ENCODE results near the gene ADAM23.
"Not testable (repeated sequence)": the region's sequence is repeated elsewhere in the genome, so short reads cannot be mapped to it uniquely, and the experiment has no call there.

Gene ADAM23, protein sequence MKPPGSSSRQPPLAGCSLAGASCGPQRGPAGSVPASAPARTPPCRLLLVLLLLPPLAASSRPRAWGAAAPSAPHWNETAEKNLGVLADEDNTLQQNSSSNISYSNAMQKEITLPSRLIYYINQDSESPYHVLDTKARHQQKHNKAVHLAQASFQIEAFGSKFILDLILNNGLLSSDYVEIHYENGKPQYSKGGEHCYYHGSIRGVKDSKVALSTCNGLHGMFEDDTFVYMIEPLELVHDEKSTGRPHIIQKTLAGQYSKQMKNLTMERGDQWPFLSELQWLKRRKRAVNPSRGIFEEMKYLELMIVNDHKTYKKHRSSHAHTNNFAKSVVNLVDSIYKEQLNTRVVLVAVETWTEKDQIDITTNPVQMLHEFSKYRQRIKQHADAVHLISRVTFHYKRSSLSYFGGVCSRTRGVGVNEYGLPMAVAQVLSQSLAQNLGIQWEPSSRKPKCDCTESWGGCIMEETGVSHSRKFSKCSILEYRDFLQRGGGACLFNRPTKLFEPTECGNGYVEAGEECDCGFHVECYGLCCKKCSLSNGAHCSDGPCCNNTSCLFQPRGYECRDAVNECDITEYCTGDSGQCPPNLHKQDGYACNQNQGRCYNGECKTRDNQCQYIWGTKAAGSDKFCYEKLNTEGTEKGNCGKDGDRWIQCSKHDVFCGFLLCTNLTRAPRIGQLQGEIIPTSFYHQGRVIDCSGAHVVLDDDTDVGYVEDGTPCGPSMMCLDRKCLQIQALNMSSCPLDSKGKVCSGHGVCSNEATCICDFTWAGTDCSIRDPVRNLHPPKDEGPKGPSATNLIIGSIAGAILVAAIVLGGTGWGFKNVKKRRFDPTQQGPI

DNA sequence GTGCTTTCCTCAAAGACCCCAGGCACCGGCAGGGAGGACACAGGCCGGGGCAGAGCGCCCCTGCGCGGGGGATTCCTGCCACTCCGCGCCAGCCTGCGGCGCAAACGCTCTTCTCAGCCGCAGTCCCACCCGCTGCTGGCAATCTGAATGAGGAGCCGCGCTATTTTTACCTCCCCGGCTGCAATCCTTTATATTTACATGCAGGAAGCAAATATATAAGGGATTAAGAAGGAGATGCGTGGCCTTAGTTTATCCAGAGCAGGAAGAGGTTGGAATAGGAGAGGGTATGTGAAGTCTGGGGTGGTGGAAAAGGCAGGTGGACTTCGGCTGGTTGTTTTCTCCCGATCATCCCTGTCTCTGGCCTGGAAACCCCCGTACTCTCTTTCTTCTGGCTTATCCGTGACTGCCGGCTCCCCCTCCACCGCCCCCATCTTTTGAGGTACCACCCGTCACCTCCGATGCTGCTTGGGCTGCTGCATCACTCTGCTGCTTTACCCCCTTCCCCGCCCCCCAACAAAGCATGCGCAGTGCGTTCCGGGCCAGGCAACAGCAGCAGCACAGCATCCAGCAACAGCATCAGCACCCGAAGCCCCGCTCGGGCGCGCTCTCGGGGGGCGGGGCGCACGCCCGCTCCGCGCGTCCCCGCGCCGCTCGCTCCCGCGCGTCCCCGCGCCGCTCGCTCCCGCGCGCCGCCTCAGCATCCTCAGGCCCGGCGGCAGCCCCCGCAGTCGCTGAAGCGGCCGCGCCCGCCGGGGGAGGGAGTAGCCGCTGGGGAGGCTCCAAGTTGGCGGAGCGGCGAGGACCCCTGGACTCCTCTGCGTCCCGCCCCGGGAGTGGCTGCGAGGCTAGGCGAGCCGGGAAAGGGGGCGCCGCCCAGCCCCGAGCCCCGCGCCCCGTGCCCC is at the start of gene ADAM23:
ADAM23 (plus strand) TSS at position 700 of the 902 bp plus-strand sequence. CDS start 335 bp downstream, outside the sequence.
- Mint-ChIP-seq H3K27ac (ENCODE audit: low read depth) (no peak within 1 kb of the TSS), H3K4me3 (peak within 1 kb of the TSS; percentile 58), H3K4me1 (peaks cover 4% of the 10 kb centered on the region), H3K27me3 (peaks cover 75% of the 10 kb centered on the region), H3K36me3 (ENCODE audit: insufficient read depth) (no peaks in the 10 kb centered on the region), H3K9me3 (no peaks in the 10 kb centered on the region)
- ATAC-seq (replicated peaks; ENCODE audit: extremely low read depth, poor library complexity, severe bottlenecking): peak; percentile 33
- DNase-seq (ENCODE audit: low spot score in 2 of 2): no peak

DNA sequence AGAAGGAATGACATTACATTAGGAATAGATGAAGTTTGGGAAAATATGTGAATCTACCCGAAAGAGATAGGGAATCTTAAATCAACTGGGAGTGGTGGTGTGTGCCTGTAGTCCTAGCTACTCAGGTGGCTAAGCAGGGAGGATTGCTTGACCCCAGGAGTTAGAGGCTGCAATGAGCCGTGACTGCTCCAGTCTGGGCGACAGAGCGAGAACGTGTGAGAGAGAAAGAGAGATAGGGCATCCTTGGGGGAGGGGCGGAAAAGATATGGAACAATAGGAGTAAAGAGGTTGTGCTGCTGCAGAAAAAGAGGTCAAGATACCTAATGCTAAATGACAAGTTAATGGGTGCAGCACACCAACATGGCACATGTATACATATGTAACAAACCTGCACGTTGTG is 47.1 kb upstream of the ADAM23 start:
- peaks cover 21% of the 10 kb centered on the region for H3K27me3 Mint-ChIP-seq
- no peak overlapping the region for H3K27ac Mint-ChIP-seq (ENCODE audit: low read depth)
- H3K4me3 Mint-ChIP-seq: no peak overlapping the region
- ATAC-seq (replicated peaks; ENCODE audit: extremely low read depth, poor library complexity, severe bottlenecking) (no peak), DNase-seq (ENCODE audit: low spot score in 2 of 2) (no peak)
- H3K4me1 Mint-ChIP-seq: no peaks in the 10 kb centered on the region
- H3K9me3 Mint-ChIP-seq: no peaks in the 10 kb centered on the region
- no peaks in the 10 kb centered on the region for H3K36me3 Mint-ChIP-seq (ENCODE audit: insufficient read depth)

DNA sequence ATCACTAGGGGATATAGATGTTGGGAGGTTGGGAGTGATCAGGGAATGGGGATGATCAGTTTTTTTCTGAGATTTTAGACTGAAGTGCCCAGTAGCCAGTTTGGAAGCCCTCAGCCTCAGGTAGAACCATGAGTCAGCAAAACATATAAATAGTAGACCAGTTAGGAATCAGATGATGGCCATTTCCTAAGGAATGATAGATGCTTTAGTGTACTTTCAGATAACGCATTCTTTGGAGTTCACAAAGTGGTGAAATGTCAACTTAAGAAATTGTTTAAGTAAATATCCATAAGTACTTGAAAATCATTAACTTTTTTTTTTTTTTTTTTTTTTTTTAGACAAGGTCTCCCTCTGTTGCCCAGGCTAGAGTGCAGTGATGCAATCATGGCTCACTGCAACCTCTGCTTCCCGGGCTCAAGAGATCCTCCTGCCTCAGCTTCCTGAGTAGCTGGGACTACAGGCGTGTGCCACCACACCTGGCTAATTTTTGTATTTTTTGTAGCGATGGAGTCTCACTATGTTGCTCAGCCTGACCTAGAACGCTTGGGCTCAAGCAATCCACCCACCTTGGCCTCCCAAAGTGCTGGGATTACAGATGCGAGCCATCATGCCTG is 40.3 kb upstream of the ADAM23 start:
- H3K36me3 Mint-ChIP-seq (ENCODE audit: insufficient read depth); DNase-seq (ENCODE audit: low spot score in 2 of 2); H3K9me3 Mint-ChIP-seq; ATAC-seq (replicated peaks; ENCODE audit: extremely low read depth, poor library complexity, severe bottlenecking); H3K27ac Mint-ChIP-seq (ENCODE audit: low read depth); H3K27me3 Mint-ChIP-seq; H3K4me1 Mint-ChIP-seq; H3K4me3 Mint-ChIP-seq: not testable (repeated sequence)

DNA sequence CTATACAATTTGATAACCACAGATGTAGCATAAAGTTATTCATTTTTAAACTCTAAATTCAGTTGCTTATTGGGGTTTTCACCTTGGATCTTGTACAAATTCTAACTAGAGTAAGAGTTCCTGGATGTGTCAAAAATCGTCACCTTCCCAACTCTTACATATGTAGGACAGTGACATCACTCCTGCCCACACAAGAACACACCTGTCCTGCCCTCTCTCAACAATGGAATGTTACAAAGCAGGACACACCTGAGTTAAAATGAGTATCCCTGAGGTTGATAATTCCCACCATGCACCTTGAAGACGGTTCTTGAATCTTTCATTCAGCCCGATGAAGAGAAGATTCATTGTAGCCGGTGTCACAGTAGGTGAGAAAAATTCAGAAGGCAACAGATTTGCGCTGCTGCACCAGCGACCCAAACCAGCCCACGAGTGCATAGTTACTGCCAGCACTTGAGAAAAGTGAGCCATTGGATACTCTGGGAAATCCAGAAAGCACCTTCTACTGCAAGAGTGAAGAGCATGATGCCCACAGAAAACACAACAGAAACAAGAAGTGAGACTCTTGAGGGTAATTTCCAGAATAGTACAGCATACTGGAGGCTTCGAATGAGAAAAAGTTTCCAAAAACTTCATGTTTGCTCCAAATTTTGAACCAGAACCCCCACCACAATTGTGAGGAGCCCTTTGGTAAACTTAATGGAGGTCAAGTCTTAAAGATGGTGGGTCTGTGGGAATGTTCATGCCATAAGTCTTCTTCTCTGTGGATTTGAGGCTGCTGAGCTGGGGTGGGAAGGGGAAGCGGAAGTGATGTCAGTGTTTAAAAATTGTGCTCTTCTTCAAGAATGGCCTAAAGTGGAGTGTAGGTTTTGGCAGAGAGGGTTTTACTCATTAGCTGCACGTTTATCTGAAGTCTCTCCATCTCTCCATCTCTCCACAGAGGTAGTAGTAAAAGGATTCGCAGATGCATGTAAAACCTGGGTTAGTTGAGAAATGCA is 34.7 kb upstream of the ADAM23 start:
- Mint-ChIP-seq H3K36me3 (ENCODE audit: insufficient read depth) (no peaks in the 10 kb centered on the region), H3K4me1 (no peaks in the 10 kb centered on the region), H3K9me3 (no peaks in the 10 kb centered on the region), H3K4me3 (no peak overlapping the region), H3K27me3 (no peaks in the 10 kb centered on the region), H3K27ac (ENCODE audit: low read depth) (no peak overlapping the region)
- no peak for ATAC-seq (replicated peaks; ENCODE audit: extremely low read depth, poor library complexity, severe bottlenecking)
- DNase-seq (ENCODE audit: low spot score in 2 of 2): no peak

DNA sequence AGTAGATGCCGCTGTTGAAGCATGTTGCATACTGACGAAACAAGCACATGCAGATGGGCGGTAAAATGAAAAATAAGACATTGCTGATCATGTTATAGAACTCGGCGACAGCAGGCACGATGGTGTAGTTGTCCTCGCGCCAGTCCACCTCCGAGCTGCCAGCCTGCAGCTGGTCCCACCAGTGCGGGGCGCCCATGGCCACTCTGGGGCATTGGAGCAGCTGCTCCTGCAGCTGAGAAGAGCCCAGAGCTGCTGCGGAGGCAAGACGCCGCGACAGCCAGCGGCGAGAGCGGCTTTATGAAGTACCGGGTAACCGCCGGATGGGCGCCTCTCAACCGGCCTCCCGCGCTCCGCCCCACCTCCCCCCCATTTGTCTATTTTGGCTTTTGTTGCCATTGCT is 32.6 kb upstream of the ADAM23 start:
- DNase-seq (ENCODE audit: low spot score in 2 of 2) (no peak), ATAC-seq (replicated peaks; ENCODE audit: extremely low read depth, poor library complexity, severe bottlenecking) (no peak)
- no peak overlapping the region for H3K4me3 Mint-ChIP-seq

DNA sequence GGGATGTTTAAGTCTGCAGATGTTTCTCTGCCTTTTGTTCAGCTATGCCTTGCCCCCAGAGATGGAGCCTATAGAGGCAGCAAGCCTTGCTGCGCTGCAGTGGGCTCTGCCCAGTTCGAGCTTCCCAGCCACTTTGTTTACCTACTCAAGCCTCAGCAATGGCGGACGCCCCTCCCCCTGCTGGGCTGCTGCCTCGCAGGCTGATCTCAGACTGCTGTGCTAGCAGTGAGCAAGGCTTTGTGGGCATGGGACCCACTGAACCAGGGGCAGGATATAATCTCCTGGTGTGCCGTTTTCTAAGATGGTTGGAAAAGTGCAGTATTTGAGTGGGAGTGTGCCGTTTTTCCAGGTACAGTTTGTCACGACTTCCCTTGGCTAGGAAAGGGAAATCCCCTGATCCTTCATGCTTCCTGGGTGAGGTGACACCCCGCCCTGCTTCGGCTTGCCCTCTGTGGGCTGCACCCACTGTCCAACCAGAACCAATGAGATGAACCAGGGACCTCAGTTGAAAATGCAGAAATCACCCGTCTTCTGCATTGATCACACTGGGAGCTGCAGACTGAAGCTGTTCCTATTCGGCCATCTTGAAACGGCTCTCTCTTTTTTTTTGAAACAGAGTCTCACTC is 27.6 kb upstream of the ADAM23 start:
- Mint-ChIP-seq H3K4me3 (no peak overlapping the region), H3K36me3 (ENCODE audit: insufficient read depth) (peaks cover 2% of the 10 kb centered on the region), H3K9me3 (peaks cover 10% of the 10 kb centered on the region), H3K27me3 (peaks cover 14% of the 10 kb centered on the region), H3K4me1 (no peaks in the 10 kb centered on the region), H3K27ac (ENCODE audit: low read depth) (no peak overlapping the region)
- DNase-seq (ENCODE audit: low spot score in 2 of 2) (no peak), ATAC-seq (replicated peaks; ENCODE audit: extremely low read depth, poor library complexity, severe bottlenecking) (no peak)

More for the DNA sequence above, 32.6 kb upstream of the ADAM23 start:
- H3K36me3 Mint-ChIP-seq (ENCODE audit: insufficient read depth): peaks cover 2% of the 10 kb centered on the region
- no peak overlapping the region for H3K27ac Mint-ChIP-seq (ENCODE audit: low read depth)
- no peaks in the 10 kb centered on the region for H3K4me1 Mint-ChIP-seq
- no peaks in the 10 kb centered on the region for H3K27me3 Mint-ChIP-seq
- H3K9me3 Mint-ChIP-seq: no peaks in the 10 kb centered on the region

DNA sequence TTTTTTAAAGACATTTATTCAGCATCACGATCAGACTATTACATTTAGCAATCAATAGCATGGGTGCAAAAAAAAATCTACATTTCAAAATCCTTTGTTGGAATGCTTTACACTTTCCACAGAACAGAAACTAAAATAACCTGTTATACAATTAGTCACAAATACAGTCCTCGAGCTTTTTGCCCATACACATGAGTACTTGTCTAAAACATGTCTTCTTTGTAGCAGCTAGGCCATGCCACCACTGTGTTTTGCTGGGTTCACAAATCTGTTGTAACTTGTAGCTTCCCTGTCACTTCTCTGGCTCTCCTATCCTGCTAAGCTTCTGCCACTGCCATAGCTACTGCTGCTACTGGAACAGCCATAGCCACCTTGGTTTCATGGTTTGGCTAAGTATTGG is 24.4 kb upstream of the ADAM23 start:
- H3K9me3 Mint-ChIP-seq: peaks cover 10% of the 10 kb centered on the region
- H3K27me3 Mint-ChIP-seq: peaks cover 14% of the 10 kb centered on the region
- H3K4me1 Mint-ChIP-seq: no peaks in the 10 kb centered on the region
- H3K4me3 Mint-ChIP-seq: no peak overlapping the region
- no peak overlapping the region for H3K27ac Mint-ChIP-seq (ENCODE audit: low read depth)
- peaks cover 2% of the 10 kb centered on the region for H3K36me3 Mint-ChIP-seq (ENCODE audit: insufficient read depth)
- no peak for DNase-seq (ENCODE audit: low spot score in 2 of 2)
- ATAC-seq (replicated peaks; ENCODE audit: extremely low read depth, poor library complexity, severe bottlenecking): no peak

DNA sequence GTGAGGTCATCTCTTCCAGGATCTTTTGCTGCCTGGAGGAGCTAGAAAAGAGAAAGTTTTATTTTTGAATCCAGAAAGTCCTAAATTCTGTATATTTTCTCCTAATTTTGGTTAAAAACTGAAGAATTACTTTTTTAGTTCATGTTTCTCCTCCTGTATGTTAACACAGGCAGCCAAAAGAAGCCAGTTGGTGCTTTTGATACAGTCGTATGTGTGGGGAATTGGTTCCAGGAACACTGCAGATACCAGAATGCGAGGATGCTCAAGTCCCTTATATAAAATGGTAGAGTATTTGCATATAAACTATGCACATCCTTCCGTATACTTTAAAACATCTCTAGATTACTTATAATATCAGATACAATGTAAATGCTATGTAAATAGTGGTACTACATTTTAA is 22.6 kb upstream of the ADAM23 start:
- no peak for DNase-seq (ENCODE audit: low spot score in 2 of 2)
- H3K4me3 Mint-ChIP-seq: no peak overlapping the region
- H3K4me1 Mint-ChIP-seq: no peaks in the 10 kb centered on the region
- H3K9me3 Mint-ChIP-seq: peaks cover 10% of the 10 kb centered on the region
- no peak for ATAC-seq (replicated peaks; ENCODE audit: extremely low read depth, poor library complexity, severe bottlenecking)
- H3K36me3 Mint-ChIP-seq (ENCODE audit: insufficient read depth): no peaks in the 10 kb centered on the region
- H3K27ac Mint-ChIP-seq (ENCODE audit: low read depth): no peak overlapping the region
- H3K27me3 Mint-ChIP-seq: peaks cover 14% of the 10 kb centered on the region

DNA sequence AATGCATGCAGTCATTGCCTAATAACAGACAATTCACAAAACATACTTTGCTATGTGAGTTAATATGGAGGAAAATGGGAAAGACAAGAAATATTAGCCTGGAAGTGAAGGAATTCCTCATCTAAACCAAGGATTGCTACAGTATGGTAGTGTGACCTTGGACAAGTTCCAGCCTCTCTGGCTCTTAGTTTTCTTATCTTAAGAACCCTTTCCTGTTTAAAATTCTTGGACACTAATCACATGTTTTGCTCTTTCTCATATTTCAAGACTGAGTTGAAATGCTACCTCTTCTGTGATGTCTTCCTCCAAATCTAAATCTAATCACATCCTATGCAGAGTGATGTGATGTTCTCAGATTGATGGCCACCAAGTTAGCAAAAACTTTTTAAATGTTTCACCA is 20.8 kb upstream of the ADAM23 start:
- Mint-ChIP-seq H3K27ac (ENCODE audit: low read depth) (no peak overlapping the region), H3K9me3 (peaks cover 10% of the 10 kb centered on the region), H3K4me1 (no peaks in the 10 kb centered on the region), H3K36me3 (ENCODE audit: insufficient read depth) (no peaks in the 10 kb centered on the region), H3K27me3 (peaks cover 14% of the 10 kb centered on the region), H3K4me3 (no peak overlapping the region)
- ATAC-seq (replicated peaks; ENCODE audit: extremely low read depth, poor library complexity, severe bottlenecking): no peak
- DNase-seq (ENCODE audit: low spot score in 2 of 2): no peak

DNA sequence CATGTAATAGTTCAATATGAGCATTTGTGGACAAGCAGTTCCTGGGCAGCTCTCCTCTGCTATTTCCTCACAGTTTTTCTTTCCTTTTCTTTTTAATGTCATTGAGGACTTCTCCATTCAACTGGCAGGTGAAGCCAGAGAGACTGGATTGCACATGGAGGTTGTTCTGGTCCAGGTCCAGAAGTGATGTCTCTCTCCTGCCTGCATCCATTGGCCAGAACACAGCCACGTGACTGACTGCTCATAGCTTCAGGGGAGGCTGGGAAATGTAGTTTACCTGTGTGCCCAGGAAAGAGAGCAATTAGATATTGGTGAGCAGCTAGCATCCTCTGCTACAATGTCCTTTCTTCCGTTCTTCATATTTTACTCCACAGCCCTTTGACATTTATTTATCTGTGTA is 20.2 kb upstream of the ADAM23 start:
- ATAC-seq (replicated peaks; ENCODE audit: extremely low read depth, poor library complexity, severe bottlenecking): no peak
- DNase-seq (ENCODE audit: low spot score in 2 of 2): no peak
- Mint-ChIP-seq H3K4me1 (no peaks in the 10 kb centered on the region), H3K36me3 (ENCODE audit: insufficient read depth) (no peaks in the 10 kb centered on the region), H3K27me3 (peaks cover 14% of the 10 kb centered on the region), H3K4me3 (no peak overlapping the region), H3K9me3 (peaks cover 10% of the 10 kb centered on the region), H3K27ac (ENCODE audit: low read depth) (no peak overlapping the region)

DNA sequence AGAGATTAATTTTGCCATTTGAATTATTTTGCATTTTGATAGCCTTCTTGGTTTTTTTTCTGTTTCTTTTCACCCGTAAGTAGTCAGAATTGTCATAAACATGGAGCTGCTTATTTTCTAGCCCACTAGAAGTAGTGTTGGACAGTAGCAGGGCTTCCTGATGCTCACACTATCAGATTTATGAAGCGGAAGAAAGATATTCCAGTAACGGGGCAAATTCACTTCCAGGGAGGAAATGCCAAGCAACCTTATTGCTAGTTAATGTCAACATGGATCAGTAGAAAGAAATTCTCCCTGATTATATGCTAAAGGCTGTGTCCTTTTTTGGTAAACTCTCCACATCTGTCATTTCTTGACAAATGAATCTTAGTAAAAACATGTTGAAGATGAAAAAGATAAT is 19.2 kb upstream of the ADAM23 start:
- no peaks in the 10 kb centered on the region for H3K36me3 Mint-ChIP-seq (ENCODE audit: insufficient read depth)
- H3K9me3 Mint-ChIP-seq: peaks cover 10% of the 10 kb centered on the region
- H3K27ac Mint-ChIP-seq (ENCODE audit: low read depth): no peak overlapping the region
- no peak for ATAC-seq (replicated peaks; ENCODE audit: extremely low read depth, poor library complexity, severe bottlenecking)
- H3K4me3 Mint-ChIP-seq: no peak overlapping the region
- H3K4me1 Mint-ChIP-seq: no peaks in the 10 kb centered on the region
- DNase-seq (ENCODE audit: low spot score in 2 of 2): no peak
- peaks cover 12% of the 10 kb centered on the region for H3K27me3 Mint-ChIP-seq

All from central memory CD8-positive, alpha-beta T cell (primary cell).